ENCODE results near the gene RIIAD1.

RIIAD1 gene

DNA sequence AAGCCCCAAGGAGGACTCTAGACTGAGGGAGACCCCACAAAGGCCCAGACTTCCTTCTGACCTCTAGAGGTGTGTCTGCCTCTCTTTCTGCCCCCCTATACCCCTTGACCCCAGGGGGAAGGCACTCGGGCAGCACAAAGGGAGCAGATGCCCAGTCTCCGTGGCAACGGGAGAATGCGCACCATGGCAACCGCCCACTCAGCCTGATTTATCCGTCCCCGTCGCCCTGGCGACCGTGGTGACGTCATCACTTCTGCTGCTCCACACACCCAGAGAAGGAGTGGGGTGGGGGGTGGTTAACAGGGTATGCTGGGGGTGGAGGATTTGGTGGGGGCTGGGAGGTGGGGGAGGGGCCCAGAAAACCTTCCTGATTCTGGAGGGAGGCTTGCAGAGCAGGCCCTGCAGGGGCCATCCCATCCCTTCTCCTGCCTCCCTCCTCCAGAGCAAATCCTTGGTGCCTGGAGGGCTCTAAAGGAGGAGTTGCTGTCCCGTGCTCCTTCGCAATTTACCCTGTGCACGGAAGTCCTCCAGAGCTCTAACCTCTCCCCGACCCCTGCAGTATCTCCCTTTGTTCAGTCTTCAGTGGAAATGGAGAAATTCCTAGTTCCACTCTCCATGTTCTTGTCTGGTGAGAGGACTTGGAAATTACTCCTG is 11.0 kb upstream of the RIIAD1 start:
- in situ Hi-C loops (cut with MboI; ENCODE audit: low sequenced_read_pairs), result no loop called here

GRCh38 chr1:151711044-151711800 is 10.1 kb upstream of the RIIAD1 start:
- in situ Hi-C loops (cut with MboI; ENCODE audit: low sequenced_read_pairs), result no loop called here

- in situ Hi-C loops (cut with MboI; ENCODE audit: low sequenced_read_pairs), result no loop called here
Measured at GRCh38 chr1:151711951-151712350, 9.4 kb upstream of the RIIAD1 start.

DNA sequence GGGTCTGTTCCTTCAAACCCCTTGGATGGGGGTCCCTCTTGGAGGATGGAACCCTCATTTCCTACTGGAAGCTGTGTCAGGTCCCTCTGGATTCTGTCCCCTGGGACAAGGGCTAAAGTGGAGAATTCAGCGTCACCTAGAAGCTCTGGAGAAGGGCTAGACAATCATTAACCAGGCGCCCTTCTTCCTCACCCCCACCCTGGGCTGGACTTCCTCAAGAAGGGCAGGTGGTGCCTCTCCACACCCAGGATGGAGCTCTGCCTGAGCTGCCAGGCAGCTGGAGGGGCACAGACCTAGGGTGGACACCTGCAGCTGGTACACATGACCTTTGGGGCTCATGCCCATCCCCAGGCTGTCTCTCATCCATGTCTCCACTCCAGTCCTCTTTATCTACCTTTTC is 8.3 kb upstream of the RIIAD1 start:
- in situ Hi-C loops (cut with MboI; ENCODE audit: low sequenced_read_pairs), result no loop called here

- in situ Hi-C loops (cut with MboI; ENCODE audit: low sequenced_read_pairs), result no loop called here
Measured at GRCh38 chr1:151713874-151714273, 7.4 kb upstream of the RIIAD1 start.

DNA sequence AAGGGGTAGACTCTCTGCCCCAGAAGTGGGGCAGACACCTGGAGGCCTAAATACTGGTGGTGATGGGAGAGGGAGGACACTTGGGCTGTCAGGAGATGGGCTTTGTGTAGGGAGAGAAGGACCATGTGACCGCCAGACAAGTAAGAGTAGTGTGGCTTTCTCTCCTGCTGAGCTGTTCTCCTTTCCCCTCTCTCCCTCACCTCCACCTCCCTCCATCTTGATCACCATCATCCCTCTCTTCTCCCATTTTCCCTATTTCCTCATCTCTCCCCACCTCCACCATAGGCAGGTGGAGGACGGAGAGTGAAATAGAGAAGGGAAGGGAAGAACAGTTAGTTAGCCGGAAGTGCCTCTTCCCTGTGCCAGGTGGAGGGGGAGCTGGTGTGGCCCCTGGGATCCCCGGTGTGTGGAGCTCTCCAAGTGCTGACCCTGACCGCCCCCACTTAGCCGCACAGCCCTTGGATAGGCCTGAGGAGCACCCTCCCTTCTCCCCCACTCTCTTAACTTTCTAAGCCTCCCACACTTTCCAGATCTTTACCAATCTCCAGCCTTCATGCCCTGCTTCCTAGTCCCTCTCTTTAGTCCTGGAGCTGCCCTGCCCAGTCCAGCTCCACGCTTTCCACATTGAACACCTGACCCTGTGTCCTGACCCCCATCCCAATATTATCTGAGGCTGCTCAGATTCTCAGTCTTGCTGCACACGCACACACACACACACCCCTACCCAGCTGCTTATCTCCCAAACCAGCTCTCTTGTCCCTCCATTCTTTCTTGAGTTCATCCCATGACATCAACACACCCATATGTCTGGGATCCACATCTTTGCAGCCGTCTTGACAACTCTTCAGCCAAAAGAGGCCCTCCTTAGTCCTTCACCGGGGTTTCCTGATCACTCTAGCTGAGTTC is 6.2 kb upstream of the RIIAD1 start:
- in situ Hi-C loops (cut with MboI; ENCODE audit: low sequenced_read_pairs), result no loop called here

GRCh38 chr1:151715726-151716404 is 5.5 kb upstream of the RIIAD1 start:
- in situ Hi-C loops (cut with MboI; ENCODE audit: low sequenced_read_pairs), result no loop called here

DNA sequence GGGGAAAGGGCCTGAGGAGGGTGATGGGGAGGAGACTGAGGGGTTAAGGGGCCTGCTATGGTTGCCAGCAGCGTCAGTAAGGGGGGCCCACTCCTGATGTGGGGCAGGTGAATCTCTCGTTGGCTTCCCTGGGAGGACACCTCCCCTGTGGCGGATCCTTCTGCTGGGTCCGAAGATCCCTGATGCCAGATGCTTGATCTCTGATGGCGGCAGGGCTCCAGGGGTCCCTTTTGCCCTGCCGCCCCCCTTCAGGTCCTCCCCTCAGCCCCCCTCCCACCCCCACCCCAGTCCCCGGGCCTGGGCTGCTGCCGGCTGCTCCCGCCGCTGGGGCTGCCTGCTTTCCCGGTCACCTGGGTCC is 4.9 kb upstream of the RIIAD1 start:
- in situ Hi-C loops (cut with MboI; ENCODE audit: low sequenced_read_pairs), result no loop called here

DNA sequence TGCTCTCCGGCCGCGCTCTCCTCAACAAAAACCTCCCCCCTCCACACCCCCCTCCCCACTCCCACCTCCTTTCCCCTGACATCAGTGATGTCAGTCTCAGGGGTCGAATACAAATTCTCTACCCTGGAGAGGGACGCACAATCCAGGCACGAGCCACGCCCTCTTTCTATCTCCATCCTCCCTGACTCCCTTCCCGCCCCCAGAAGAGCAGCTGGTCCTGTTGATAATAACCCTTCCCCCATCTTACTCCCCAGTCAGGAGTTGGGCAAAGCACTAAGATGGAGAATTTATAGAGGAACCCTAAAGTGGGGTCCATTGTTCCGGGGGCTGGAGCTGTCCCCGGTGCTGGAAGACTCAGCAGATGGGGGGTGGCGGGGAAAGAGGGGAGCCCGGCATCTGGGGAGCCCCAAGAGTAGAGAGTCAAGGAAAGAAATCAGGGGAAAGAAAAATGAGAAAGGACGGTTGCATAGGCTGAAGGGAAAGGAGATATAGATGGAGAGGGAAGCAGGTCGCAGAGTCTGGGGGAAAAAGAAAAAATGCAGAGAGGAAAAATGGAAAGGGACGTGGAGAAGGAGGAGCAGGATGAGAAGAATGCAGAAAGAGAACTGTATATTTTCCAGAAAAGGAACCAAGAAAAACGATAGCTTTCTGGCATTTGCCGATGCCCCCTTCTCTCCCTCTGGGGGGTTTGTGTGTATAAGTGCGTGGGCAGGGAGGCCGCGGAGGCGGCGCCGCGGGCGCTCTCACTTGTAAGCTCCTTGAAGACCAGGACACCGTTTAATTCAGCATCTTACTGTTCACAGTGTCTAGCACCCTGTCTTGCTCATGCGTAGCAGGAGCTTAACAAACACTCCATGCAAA is 4.3 kb upstream of the RIIAD1 start, which contains the start of gene CELF3:
Gene CELF3 (minus strand): TSS at position 33 of the 861 bp plus-strand sequence. CDS start 783 bp downstream, outside the sequence.
- in situ Hi-C loops (cut with MboI; ENCODE audit: low sequenced_read_pairs), result no loop called here

DNA sequence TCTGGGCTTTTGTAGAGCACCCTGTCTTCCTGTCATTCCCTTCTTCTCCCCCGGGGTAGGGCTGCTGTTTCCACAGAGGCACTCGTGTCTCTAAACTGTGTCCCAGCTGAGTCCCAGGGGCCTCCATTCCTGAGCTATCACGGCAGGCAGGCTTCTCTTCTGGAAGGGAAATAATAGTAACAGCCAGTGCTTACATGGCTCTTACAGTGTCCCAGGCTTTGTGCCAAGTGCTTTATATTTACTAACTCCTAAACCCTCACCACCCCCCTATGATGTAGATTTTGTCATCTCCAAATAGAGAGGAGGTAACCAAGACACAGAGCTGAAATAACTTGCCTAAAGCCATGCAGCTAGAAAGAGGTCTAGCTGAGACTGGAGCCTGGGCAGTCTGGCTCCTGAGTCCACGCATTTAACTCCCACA is 3.3 kb upstream of the RIIAD1 start:
- in situ Hi-C loops (cut with MboI; ENCODE audit: low sequenced_read_pairs), result no loop called here

DNA sequence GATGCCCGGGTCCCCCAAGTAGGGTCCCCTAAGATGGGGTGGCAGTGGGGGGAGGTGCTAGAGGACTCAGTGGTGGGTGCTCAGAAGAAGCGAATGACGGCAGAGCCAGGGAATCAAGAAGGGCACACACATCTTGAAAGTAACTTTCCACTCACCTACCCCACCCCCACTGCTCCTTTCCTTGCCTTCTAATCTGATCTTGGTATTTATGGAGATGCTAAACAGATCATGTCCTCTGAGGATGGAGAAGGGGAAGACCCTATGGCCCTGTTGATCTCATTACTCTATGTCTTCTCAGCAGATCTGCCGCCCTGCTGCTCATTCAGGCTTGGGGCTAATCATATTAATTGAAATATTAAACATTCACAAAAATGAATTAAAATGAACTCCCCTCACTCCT is 2.7 kb upstream of the RIIAD1 start:
- in situ Hi-C loops (cut with MboI; ENCODE audit: low sequenced_read_pairs), result no loop called here

GRCh38 chr1:151720125-151720524 is 1.2 kb upstream of the RIIAD1 start:
- in situ Hi-C loops (cut with MboI; ENCODE audit: low sequenced_read_pairs), result no loop called here

DNA sequence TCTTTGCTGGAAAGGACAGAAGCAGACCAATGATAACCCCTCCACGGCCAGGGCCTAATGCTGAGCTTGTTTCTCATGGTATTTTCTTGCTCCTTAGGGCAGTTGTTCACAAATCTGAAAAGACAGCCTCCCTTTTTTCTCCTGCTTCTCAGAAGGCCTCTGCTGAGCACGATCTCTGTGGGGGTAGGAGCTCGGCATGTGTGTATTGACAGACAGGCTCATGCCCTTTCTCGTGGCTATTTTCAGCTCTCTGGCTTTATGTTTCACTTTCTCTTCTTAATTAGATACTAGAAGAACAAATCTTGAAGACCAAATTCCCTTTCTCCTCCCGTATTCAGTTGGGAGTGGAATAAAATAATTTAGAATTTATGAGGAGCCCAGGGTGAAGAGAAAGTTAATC is 768 bp upstream of the RIIAD1 start:
- in situ Hi-C loops (cut with MboI; ENCODE audit: low sequenced_read_pairs), result no loop called here

DNA sequence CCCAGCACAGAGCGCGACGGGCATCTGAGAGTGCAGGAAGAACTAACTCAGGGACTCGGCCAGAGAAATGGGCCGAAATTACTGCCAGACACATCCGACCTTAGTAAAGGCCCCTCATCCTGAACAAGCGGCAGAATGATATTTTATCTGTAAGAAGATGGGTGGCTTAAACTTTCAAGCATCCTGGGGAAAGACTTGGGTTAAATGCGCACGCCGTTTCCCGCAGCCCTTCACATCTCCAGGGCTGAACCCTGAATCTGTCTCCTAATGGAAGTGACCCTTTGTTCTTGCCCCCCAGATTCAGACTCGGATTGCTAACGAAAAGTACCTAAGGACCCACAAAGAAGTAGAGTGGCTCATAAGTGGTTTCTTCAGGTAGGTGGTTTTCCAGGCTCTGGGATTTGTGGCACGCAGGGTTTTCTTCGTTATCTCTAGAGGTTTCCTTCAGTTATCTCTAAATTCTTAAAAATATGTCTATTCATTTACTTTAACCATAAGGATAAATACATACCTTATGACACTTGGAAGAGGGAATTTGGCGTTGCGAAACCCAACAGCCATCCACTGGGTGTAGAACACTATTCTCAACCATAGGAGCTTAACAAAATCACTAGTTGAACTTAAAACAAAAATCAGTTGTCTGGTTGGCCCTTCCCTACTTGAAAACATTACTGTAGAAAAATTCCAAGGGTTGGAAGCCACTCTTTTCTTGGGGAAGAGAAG is 627 bp downstream of the RIIAD1 start:
- in situ Hi-C loops (cut with MboI; ENCODE audit: low sequenced_read_pairs), result no loop called here

DNA sequence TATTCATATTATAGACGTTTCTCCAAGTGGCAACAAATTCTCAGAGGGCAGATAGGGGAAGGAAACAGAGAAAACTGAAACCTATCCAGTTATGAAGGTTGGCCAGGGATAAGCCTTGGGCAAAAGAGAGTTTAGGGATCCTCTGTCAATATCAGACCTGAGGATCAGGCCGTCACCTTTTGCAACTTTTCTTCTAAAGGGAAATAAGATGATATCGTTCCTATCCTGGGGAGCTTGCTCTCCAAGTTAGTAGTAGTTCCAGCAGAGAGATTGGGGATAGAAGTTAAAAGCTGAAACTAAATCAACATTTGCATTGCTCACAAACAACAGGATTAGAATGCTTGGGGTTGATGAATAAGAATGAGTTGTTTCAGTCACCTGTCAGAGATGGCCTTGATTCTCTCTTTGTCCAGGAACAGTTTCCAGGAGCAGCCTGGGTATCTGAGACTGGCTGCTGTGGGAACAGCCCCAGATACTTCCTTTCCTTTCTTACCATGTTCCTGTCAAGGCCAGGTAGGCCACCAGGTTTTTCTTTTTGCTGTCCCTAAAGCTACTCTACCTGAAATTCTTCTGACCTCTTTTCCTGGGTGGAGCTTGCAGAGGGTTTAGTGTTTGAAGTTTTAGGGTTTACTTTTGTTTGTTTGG is 2.5 kb downstream of the RIIAD1 start:
- in situ Hi-C loops (cut with MboI; ENCODE audit: low sequenced_read_pairs), result no loop called here

DNA sequence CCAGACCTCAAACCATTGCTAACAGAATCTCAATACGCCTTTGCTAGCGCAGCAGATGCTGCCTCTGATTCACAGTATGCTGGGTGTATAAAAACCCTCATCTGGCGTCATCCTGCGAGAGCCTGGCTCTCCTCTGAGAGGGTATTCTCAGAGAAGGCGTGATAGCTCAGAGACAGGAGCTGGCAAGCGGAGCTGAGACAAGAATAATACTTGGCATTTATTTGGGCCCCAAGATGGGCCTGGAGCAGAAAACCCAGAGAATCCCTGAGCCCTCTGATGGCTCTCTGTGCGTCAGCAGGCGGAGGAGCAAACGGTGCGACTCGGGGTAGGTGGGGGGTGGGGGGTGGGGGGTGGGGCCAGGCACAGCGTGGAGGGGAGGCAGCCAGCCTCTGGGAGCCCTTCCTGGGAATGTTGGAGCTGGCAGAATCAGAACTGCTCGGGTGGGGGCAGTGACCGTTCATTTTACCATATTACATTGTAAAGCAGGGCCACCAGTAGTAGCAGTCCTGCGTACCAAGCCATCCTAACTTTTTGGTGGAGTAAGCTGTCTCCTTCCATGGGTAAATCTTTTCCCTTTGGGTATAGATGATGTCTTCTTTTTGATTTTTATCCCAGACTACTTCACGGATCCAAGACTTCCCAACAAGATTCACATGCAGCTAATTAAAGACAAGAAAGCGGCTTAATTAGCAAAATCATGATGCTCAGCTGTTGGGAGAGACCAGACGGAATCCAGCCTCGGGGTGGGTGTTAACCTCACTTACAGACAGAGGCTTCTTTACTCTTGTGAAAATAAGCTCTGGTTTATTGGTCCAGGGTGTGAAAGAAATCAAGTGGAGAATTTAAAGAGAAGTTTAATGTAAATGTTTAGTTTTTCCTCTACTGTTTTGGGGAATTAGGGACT is 7.1 kb downstream of the RIIAD1 start:
- in situ Hi-C loops (cut with MboI; ENCODE audit: low sequenced_read_pairs), result loop anchor here (25.0 kb wide), 1 partner anchor 291 kb away; no protein-coding TSS in a partner anchor

DNA sequence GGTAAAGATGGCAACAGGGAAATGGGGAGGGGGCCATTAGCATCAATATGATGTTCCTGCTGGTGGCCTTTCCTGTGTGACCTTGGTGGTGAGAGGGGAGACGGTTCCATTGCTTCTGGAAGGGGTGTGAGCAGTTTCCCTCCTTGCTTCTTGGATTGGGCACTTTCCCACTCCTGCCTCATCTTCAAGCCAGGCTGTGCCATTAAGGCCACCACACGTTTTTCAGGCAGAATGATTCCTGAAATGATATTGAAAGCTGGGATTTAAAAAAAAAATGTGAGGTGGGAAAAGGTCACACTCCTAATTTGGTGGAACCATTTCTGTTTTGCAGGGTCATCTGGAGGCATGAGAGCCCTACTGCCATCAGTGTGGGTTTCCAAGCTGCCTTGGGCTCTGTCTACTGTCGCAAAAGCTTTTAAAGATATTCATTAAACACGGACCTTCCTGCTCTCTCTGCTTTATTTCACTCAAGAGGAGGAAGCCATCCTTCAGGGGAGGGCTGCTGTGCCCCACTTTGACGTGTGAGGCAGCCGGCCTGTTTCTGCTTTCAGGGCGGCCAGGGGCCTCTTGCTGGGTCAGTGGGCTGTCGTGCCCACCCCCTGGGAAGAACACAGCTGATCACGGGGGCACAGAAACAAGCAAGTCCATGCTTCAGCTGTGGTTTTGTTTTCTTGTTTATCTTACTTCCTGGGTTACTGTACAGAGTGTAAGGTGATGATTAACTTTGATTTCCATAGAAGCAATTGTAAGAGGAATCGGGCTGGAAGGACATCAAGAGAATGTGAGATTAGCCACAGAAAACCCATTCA is 8.0 kb downstream of the RIIAD1 start:
- in situ Hi-C loops (cut with MboI; ENCODE audit: low sequenced_read_pairs), result loop anchor here (25.0 kb wide), 1 partner anchor 292 kb away; no protein-coding TSS in a partner anchor

Measured in HL-60/S4 (cell line).